Keratinocyte (primary cell): ENCODE results near the gene BRD7. TPM values are rescaled to one million over a fixed set of nuclear protein-coding genes. Genes with fewer than 3 reads are reported as not detected.

ENCODE experiments used
- DNase-seq: peaks from one replicate; pipeline ENCODE4 v3.0.0-alpha.2; 2011; ENCODE audit warnings: low read depth, missing footprints, low spot score
- FAIRE-seq: peaks from 2 replicates; lab custom pipeline; 2011; peaks lifted over from hg19 to GRCh38; lab: Jason Lieb, UNC
- H2AFZ ChIP-seq: 2 replicates; pipeline ENCODE4 v1.6.0; 2012; ENCODE audit warnings: low read length, control low read depth, inconsistent platforms; ENCODE audit not compliant: control insufficient read depth
- H3K27ac ChIP-seq: 2 replicates; pipeline ENCODE4 v1.5.1; 2011; ENCODE audit warnings: low read length; ENCODE audit not compliant: control insufficient read depth, insufficient read depth
- H3K27me3 ChIP-seq: 3 replicates; pipeline ENCODE4 v1.6.0; 2011; ENCODE audit warnings: low read length; ENCODE audit not compliant: control insufficient read depth, insufficient read depth; ENCODE audit errors: extremely low read depth
- H3K36me3 ChIP-seq, 2 experiments: 2 replicates in 1 of 2; 3 replicates in 1 of 2; pipeline ENCODE4 v1.5.1; 2011; ENCODE audit warnings: low read length in 2 of 2, mild to moderate bottlenecking in 1 of 2; ENCODE audit not compliant: control insufficient read depth in 2 of 2, insufficient read depth in 2 of 2; ENCODE audit errors: extremely low read depth in 1 of 2
- H3K4me1 ChIP-seq: 3 replicates; pipeline ENCODE4 v1.5.1; 2011; ENCODE audit warnings: low read length; ENCODE audit not compliant: control insufficient read depth, insufficient read depth; ENCODE audit errors: extremely low read depth
- H3K4me2 ChIP-seq: 3 replicates; pipeline ENCODE4 v1.6.0; 2011; ENCODE audit warnings: low read depth, low read length; ENCODE audit not compliant: control insufficient read depth, insufficient read depth; ENCODE audit errors: extremely low read depth
- H3K4me3 ChIP-seq, 3 experiments: fragments of 200-600 bp in 1 of 3; sonication (generic) in 1 of 3; 2 replicates in 2 of 3; 3 replicates in 1 of 3; pipeline ENCODE4 v1.5.1; 2011 to 2016; ENCODE audit warnings: low read length in 3 of 3, mild to moderate bottlenecking in 3 of 3, control low read depth in 2 of 3, inconsistent platforms in 1 of 3, low read depth in 1 of 3, mixed read lengths in 1 of 3, mixed run types in 1 of 3, moderate library complexity in 1 of 3; ENCODE audit not compliant: control insufficient read depth in 2 of 3, insufficient read depth in 2 of 3; ENCODE audit errors: extremely low read depth in 1 of 3
- H3K79me2 ChIP-seq: 2 replicates; pipeline ENCODE4 v1.6.0; 2012; ENCODE audit warnings: low read length; ENCODE audit not compliant: control insufficient read depth, insufficient read depth
- H3K9ac ChIP-seq: 3 replicates; pipeline ENCODE4 v1.6.0; 2011; ENCODE audit warnings: low read length; ENCODE audit not compliant: control insufficient read depth, insufficient read depth; ENCODE audit errors: extremely low read depth
- H3K9me1 ChIP-seq: 3 replicates; pipeline ENCODE4 v1.6.0; 2011; ENCODE audit warnings: low read length; ENCODE audit not compliant: control insufficient read depth, insufficient read depth; ENCODE audit errors: extremely low read depth
- H3K9me3 ChIP-seq: 2 replicates; pipeline ENCODE4 v1.5.1; 2012; ENCODE audit warnings: low read depth, low read length; ENCODE audit not compliant: control insufficient read depth
- H4K20me1 ChIP-seq: 3 replicates; pipeline ENCODE4 v1.6.0; 2011; ENCODE audit warnings: low read length; ENCODE audit not compliant: control insufficient read depth, insufficient read depth; ENCODE audit errors: extremely low read depth
- CTCF ChIP-seq, 3 experiments: IDR thresholded peaks in 1 of 3; conservative IDR thresholded peaks in 1 of 3; optimal IDR thresholded peaks in 1 of 3; 2 replicates in 2 of 3; 3 replicates in 1 of 3; pipeline versions ENCODE3 to v1.5.1; 2011; ENCODE audit warnings: low read length in 3 of 3, mild to moderate bottlenecking in 3 of 3, moderate library complexity in 2 of 3, control low read depth in 1 of 3, inconsistent platforms in 1 of 3; ENCODE audit not compliant: insufficient read depth in 2 of 3; ENCODE audit errors: extremely low read depth in 1 of 3
- EZH2 ChIP-seq: IDR thresholded peaks from one replicate; pipeline ENCODE4 v1.6.1; 2012; ENCODE audit warnings: inconsistent platforms, mild to moderate bottlenecking, low read length, moderate library complexity
- dilution Hi-C: fragments of 300-500 bp; cut with MboI; formaldehyde crosslinking; loops from one replicate; pipeline ENCODE4 v1.7.0; 2020; ENCODE audit warnings: low sequenced_read_pairs; ENCODE audit not compliant: extremely low pct_ligation_motif_present
- polyA plus RNA-seq, 5 experiments: library from polyadenylated mRNA; depleted of rRNA in 3 of 5; stranded (reverse) in 3 of 5; stranded (forward) in 1 of 5; unstranded in 1 of 5; fragments of >200 nt; gene quantifications; 1 replicate in 1 of 5; 2 replicates in 3 of 5; 3 replicates in 1 of 5; pipeline versions ENCODE4 v1.2.1 to v1.2.3, GENCODE V29; 2011 to 2012; ENCODE audit warnings: missing spikeins in 2 of 5, low read depth in 1 of 5, low replicate concordance in 1 of 5

Gene BRD7
- polyA plus RNA-seq, 1 donor (not counting 4 experiments of a cell fraction or from before 2014, with no cell fraction given): 66.6 TPM

DNA sequence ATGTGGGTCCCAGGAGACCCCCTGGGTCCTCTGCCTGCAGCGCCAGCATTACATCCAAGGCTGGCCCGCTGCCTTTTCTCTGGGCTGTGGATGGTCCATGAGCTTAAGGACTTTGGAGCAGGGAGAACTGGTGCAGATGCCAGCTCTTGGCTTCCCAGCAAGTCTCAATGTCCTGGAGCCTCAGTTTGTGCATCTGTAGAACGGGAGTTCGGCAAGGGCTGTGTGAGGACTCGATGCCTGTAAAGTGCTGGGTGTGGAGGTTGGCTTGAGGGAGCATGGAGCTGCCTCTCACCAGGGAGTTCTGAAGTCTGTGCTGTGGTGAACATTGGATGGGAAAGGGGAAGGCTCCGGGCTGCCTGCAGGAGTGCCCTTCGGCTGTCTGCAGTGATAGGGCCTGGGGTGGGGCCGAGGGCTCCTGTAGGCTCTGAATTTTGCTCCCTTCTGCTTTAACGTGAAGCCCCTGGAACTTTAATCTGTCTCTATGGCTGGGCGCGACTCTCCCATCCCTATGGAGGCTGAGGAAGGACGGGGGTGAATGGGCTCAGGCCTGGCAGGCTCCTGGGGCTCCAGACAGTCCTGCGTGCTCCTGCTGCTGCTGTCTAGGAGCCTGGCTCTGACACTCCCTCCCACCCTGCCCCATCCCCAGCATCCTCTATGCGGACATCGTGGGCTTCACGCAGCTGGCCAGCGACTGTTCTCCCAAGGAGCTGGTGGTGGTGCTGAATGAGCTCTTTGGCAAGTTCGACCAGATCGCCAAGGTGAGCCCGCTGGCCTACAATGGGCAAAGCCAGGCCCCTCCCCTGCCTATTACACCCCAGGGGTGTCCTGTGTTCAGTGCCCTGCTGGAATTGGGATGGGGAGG, 74.6 kb downstream of the BRD7 start:
- Histone ChIP-seq H3K9me3 (no peaks in the 10 kb centered on the region), H3K9ac (no peak overlapping the region), H3K27me3 (no peaks in the 10 kb centered on the region), H2AFZ (no peak overlapping the region), H3K27ac (no peak overlapping the region), H4K20me1 (no peaks in the 10 kb centered on the region), H3K36me3 (peaks cover 0 to 22% of the 10 kb centered on the region in 2 experiments), H3K4me2 (no peak overlapping the region), H3K79me2 (no peaks in the 10 kb centered on the region), H3K4me1 (peaks cover 2% of the 10 kb centered on the region), H3K4me3 (no peak overlapping the region), H3K9me1 (no peaks in the 10 kb centered on the region)
- dilution Hi-C loops: no loop called here
- FAIRE-seq: no peak
- no peak for TF ChIP-seq EZH2
- TF ChIP-seq CTCF (optimal IDR thresholded peaks at IDR 0.05 in 1 of 3, IDR thresholded peaks at IDR 0.05 in 1 of 3, conservative IDR thresholded peaks at IDR 0.05 in 1 of 3; ENCODE audit: extremely low read depth in 1 of 3, insufficient read depth in 2 of 3, low read length in 3 of 3): no peak
- DNase-seq: no peak

DNA sequence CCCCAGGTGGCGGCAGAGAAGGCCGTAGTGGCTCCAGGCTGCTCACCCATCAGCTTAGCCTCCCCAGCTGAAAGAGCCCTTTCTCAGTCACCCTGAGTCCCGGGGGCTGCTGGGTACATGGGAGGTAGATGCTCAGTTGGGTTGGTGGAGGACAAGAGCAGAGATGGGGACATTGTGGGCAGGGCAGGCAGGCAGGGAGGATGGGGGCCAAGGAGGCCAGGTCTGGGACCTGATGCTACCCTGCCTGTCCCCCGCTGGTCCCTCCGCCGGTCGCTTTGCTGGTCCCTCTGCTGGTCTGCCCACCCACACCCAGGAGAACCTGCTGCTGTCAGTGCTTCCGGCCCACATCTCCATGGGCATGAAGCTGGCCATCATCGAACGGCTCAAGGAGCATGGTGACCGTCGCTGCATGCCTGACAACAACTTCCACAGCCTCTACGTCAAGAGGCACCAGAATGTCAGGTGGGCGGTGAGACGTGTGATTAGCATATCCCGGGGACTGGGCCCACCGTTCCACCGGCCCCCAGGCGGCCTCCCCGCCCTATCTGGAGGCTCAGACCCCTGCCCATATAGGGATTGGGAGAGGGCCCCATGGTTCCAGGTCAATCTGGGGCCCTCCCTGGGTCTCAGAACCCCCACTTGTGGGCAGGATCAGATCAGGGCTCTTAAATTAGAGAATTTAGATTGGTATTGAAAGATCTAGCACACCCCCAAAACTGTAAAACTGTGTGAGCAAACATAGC, 75.6 kb downstream of the BRD7 start:
- Histone ChIP-seq H3K9ac (no peak overlapping the region), H3K4me2 (no peak overlapping the region), H3K4me3 (no peak overlapping the region), H3K79me2 (no peaks in the 10 kb centered on the region), H3K4me1 (peaks cover 2% of the 10 kb centered on the region), H3K27ac (no peak overlapping the region), H2AFZ (no peak overlapping the region), H3K9me3 (no peaks in the 10 kb centered on the region), H4K20me1 (no peaks in the 10 kb centered on the region), H3K27me3 (no peaks in the 10 kb centered on the region), H3K36me3 (peaks cover 0 to 19% of the 10 kb centered on the region in 2 experiments), H3K9me1 (no peaks in the 10 kb centered on the region)
- FAIRE-seq: no peak
- dilution Hi-C loops: no loop called here
- no peak for DNase-seq
- no peak for TF ChIP-seq CTCF (optimal IDR thresholded peaks at IDR 0.05 in 1 of 3, IDR thresholded peaks at IDR 0.05 in 1 of 3, conservative IDR thresholded peaks at IDR 0.05 in 1 of 3; ENCODE audit: extremely low read depth in 1 of 3, insufficient read depth in 2 of 3, low read length in 3 of 3)
- TF ChIP-seq EZH2: no peak
